Stimulated activated naive CD4-positive, alpha-beta T cell (primary cell): ENCODE data around the gene GSG1L2.
"Not testable (repeated sequence)": the region's sequence is repeated elsewhere in the genome, so short reads cannot be mapped to it uniquely, and the experiment has no call there.

Source experiments
- DNase-seq, 6 experiments: peaks; one replicate each; lab custom pipeline; 2025; lab: John Stamatoyannopoulos, UW

The GSG1L2 gene

DNA sequence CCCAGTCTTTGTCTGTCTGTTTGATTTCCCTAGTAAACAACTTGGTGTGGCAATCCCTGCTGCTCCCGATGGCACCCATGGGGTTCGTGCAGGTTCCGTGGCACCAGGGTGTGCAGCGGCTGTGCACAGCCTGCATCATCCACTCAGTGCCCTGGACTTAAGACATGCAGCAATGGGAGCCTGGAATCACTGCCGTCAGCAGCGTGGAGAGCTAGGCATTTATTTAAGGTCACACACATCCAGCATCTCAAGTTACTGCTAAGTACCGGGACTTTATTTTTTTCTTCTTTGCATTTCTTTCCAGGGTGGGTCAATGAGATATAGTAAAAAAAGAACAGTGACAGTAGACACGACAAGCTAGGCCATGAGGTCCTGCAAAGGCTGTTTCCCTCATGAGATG lies 33.3 kb downstream of the GSG1L2 start:
- no peak for DNase-seq

DNA sequence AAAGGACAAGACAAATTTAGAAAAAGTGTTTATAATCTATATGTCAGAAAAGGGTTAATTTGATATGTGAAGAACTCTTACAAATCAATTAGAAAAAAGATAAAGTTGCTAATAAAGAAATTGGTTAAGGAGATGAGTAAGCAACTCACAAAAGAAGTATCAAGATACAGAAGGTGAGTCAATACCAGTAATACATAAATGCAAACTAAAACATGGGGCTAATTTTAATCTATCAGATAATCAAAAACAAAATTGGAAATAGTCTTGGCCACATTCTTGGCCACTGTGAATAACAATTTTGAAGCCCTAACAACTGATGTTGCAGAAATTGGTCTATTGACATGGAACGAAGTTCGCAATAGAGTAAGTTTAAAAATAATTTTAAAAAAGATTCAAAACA lies 37.3 kb downstream of the GSG1L2 start:
- no peak for DNase-seq

DNA sequence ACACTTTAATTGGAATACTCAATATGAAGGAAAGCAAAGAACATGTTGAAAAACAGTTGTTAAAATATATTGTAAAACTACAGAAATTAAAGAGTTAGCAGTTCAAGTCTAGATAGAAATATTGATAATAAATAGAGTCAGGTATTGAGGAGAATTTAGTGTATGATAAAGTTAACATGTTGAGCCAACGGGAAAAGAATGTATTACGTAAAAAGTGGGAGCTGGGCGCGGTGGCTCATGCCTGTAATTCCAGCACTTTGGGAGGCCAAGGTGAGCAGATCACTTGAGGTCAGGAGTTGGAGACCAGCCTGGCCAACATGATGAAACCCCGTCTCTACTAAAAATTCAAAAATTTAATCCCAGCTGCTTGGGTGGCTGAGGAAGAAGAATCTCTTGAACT lies 38.4 kb downstream of the GSG1L2 start:
- not testable (repeated sequence) for DNase-seq

DNA sequence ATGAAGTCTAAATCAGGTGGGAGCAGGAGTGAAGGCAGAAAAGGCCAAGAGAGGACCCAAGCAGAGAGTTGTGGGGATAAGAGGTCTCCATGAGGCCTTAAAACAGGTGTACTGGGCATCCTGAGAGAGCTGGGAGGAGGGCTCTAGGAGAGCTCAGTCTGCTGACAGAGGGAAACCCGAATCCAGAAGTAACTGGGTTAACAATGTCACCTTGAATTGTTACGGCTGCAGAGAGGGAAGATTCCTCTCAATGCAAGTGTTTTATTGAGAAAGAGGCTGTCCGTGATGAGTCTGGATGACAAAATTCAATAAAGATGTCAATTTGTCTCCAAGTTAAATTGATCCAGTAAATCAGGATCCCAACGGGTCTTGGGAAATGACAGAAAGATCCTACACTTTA lies 38.8 kb downstream of the GSG1L2 start:
- DNase-seq, result no peak

DNA sequence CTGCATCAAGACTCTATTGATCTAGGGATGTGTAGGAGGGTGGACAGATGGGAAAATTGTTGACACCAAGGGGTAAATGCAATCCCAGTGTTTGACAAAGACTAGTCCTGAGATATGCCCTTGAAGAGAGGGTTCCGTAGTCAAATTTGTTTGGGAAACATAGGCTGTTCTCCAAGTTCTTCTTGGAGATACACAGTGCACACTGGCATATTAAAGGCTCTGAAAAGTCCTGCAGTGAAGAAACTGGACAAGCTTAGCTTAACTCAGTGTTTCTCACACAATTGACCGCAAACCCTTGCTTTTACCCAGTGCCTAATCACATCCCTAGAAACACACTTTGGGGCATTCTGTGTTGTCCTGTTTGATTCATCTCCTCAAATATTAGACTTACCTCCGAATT lies 41.3 kb downstream of the GSG1L2 start:
- no peak for DNase-seq

GRCh38 chr17:9776911-9777310 lies 45.0 kb downstream of the GSG1L2 start:
- DNase-seq, result no peak

- no peak for DNase-seq
Measured at GRCh38 chr17:9772658-9773057, 49.2 kb downstream of the GSG1L2 start.

GRCh38 chr17:9771465-9771864 lies 50.4 kb downstream of the GSG1L2 start:
- DNase-seq, result no peak

- DNase-seq, result no peak
Measured at GRCh38 chr17:9769036-9769695, 52.7 kb downstream of the GSG1L2 start.

GRCh38 chr17:9768381-9768934 lies 53.4 kb downstream of the GSG1L2 start:
- DNase-seq, result peak in 1 of 6 experiments; percentile 11

GRCh38 chr17:9767432-9767991 lies 54.4 kb downstream of the GSG1L2 start:
- no peak for DNase-seq

GRCh38 chr17:9766970-9767369 lies 54.9 kb downstream of the GSG1L2 start:
- DNase-seq, result no peak

GRCh38 chr17:9765322-9765721 lies 56.6 kb downstream of the GSG1L2 start:
- no peak for DNase-seq

DNA sequence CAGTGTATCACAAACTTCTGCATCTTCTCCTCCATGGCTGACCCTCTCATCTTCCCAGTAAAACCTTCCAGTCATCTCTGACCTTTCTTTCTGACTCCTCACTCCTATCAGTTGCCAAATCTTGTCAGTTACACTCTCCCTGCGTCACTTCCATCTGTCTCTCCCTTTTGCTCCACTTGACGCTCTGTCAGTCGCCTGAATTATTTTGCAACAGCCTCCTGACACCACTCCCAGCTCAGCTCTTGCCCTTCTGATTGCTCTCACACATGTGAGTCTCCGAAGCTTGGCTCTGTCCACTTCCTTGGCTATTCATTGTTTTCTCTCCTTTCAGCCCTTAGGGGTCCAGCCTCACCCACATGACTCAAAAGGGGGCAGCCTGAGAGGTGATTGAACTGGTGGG lies 58.2 kb downstream of the GSG1L2 start:
- DNase-seq, result no peak

DNA sequence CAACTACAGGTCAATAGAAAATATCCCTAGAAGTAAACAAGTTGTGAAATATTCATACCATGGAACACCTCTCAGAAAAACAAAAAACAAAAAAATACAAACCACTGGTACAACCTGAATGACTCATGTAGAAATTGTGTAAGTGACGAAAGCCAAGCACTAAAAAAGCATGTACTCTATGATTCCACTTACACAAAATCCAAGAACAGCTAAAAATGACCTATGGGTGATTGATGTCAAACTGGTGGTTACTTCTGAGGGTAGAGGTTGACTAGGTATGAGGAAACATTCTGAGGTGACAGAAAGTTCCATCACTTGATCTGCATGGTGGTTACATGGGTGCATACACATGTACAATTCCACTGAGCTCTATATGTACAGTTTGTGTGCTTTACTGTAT lies 61.6 kb downstream of the GSG1L2 start:
- DNase-seq, result no peak

DNA sequence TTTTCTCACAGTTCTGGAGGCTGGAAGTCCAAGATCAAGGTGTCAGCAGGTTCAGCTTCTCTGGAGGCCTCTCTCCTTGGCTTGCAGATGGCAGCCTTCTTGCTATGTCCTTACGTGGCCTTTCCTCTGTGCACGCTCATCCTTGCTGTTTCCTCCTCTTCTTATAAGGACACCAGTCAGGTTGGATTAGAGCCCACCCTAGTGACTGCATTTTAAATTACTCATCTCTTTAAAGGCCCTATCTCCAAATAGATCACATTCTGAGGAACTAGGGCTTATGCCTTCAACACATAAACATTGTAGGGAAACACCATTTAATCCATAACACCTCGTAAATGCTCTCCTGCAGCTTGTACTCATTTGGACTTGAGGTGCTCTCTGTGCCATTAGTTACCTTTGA lies 66.8 kb downstream of the GSG1L2 start:
- DNase-seq, result no peak
